DOHH2 (cell line): ENCODE measurements around the gene UBR3.

Source experiments
- H3F3A ChIP-seq: fragments of 200-600 bp; sonication (generic), shearing (Covaris generic); 2 replicates; pipeline ENCODE4 v1.6.0; 2016; ENCODE audit warnings: antibody characterized with exemption, mild to moderate bottlenecking; ENCODE audit not compliant: control insufficient read depth, insufficient read depth
- H3K27ac ChIP-seq: fragments of 200-600 bp; sonication (generic); 2 replicates; pipeline ENCODE4 v1.5.1; 2014; ENCODE audit warnings: low read depth, mild to moderate bottlenecking, low read length, moderate library complexity
- H3K27me3 ChIP-seq: fragments of 200-600 bp; sonication (generic); 2 replicates; pipeline ENCODE4 v1.6.1; 2014; ENCODE audit warnings: mild to moderate bottlenecking, low read length, mixed read lengths; ENCODE audit not compliant: control insufficient read depth
- H3K36me3 ChIP-seq: fragments of 200-600 bp; sonication (generic); 2 replicates; pipeline ENCODE4 v1.6.1; 2014; ENCODE audit warnings: mild to moderate bottlenecking, low read length, moderate library complexity, mixed read lengths; ENCODE audit not compliant: control insufficient read depth
- H3K4me1 ChIP-seq: fragments of 200-600 bp; sonication (generic); 2 replicates; pipeline ENCODE4 v1.6.1; 2014; ENCODE audit warnings: mild to moderate bottlenecking, low read length, mixed read lengths; ENCODE audit not compliant: control insufficient read depth
- H3K4me2 ChIP-seq: fragments of 200-600 bp; sonication (generic); 2 replicates; pipeline ENCODE4 v1.6.0; 2014; ENCODE audit warnings: mild to moderate bottlenecking, low read length, moderate library complexity
- H3K4me3 ChIP-seq: fragments of 200-600 bp; sonication (generic); 2 replicates; pipeline ENCODE4 v1.5.1; 2014; ENCODE audit warnings: mild to moderate bottlenecking, low read length, mixed read lengths
- H3K79me2 ChIP-seq: fragments of 200-600 bp; sonication (generic); 2 replicates; pipeline ENCODE4 v1.6.1; 2014; ENCODE audit warnings: mild to moderate bottlenecking, low read length, mixed read lengths; ENCODE audit not compliant: control insufficient read depth
- H3K9me2 ChIP-seq: fragments of 200-600 bp; sonication (generic); replicated peaks from 2 replicates; pipeline ENCODE4 v1.6.1; 2014; ENCODE audit warnings: mild to moderate bottlenecking, low read length, mixed read lengths; ENCODE audit not compliant: control insufficient read depth
- H3K9me3 ChIP-seq: fragments of 200-600 bp; sonication (generic); 2 replicates; pipeline ENCODE4 v1.6.1; 2014; ENCODE audit warnings: antibody characterized with exemption, low read length, mixed read lengths; ENCODE audit not compliant: control insufficient read depth, insufficient read depth
- H4K20me1 ChIP-seq: fragments of 200-600 bp; sonication (generic); 2 replicates; pipeline ENCODE4 v1.6.0; 2014; ENCODE audit warnings: low read depth, mild to moderate bottlenecking, antibody characterized with exemption, low read length, moderate library complexity; ENCODE audit not compliant: control insufficient read depth, insufficient read depth
- CTCF ChIP-seq: fragments of 200-600 bp; sonication (generic); IDR thresholded peaks from one replicate; pipeline ENCODE4 v1.5.1; 2014; ENCODE audit warnings: antibody characterized with exemption, mild to moderate bottlenecking, low read depth, low read length; ENCODE audit not compliant: poor library complexity, severe bottlenecking
- EZH2phosphoT487 ChIP-seq: fragments of 200-600 bp; sonication (generic); IDR thresholded peaks from 2 replicates; pipeline ENCODE4 v1.6.1; 2017; ENCODE audit warnings: borderline replicate concordance, mild to moderate bottlenecking, antibody characterized with exemption, low read length, moderate library complexity, mixed read lengths

UBR3 gene

GRCh38 chr2:170022692-170023091 lies 195.4 kb downstream of the UBR3 start:
- H3K27ac ChIP-seq: no peak overlapping the region
- H3K9me2 ChIP-seq: no peaks in the 10 kb centered on the region
- no peaks in the 10 kb centered on the region for H3K9me3 ChIP-seq
- H3K4me2 ChIP-seq: no peak overlapping the region
- H3K36me3 ChIP-seq: no peaks in the 10 kb centered on the region
- H3F3A ChIP-seq: no peaks in the 10 kb centered on the region
- no peaks in the 10 kb centered on the region for H3K79me2 ChIP-seq
- TF ChIP-seq CTCF (no peak), EZH2phosphoT487 (no peak)
- no peaks in the 10 kb centered on the region for H3K4me1 ChIP-seq
- no peaks in the 10 kb centered on the region for H3K27me3 ChIP-seq
- H3K4me3 ChIP-seq: no peak overlapping the region
- no peaks in the 10 kb centered on the region; the same call in 1 of the 2 replicates for H4K20me1 ChIP-seq

GRCh38 chr2:170024721-170025120 lies 197.5 kb downstream of the UBR3 start:
- no peak overlapping the region for H3K4me3 ChIP-seq
- TF ChIP-seq CTCF (no peak), EZH2phosphoT487 (no peak)

GRCh38 chr2:170025223-170025622 lies 198.0 kb downstream of the UBR3 start:
- H3K9me3 ChIP-seq: no peaks in the 10 kb centered on the region
- no peak overlapping the region for H3K4me2 ChIP-seq
- H3K9me2 ChIP-seq: no peaks in the 10 kb centered on the region
- H3K27ac ChIP-seq: no peak overlapping the region
- no peaks in the 10 kb centered on the region; the same call in 1 of the 2 replicates for H4K20me1 ChIP-seq
- TF ChIP-seq CTCF (no peak), EZH2phosphoT487 (no peak)
- H3K79me2 ChIP-seq: no peaks in the 10 kb centered on the region
- H3K36me3 ChIP-seq: peaks cover 8% of the 10 kb centered on the region; the same call in 1 of the 2 replicates
- no peak overlapping the region for H3K4me3 ChIP-seq
- 0 out of 2 replicates have a peak, but pooled peaks cover under 1% of the 10 kb centered on the region for H3F3A ChIP-seq
- H3K4me1 ChIP-seq: no peaks in the 10 kb centered on the region
- no peaks in the 10 kb centered on the region for H3K27me3 ChIP-seq

More at GRCh38 chr2:170024721-170025120, 197.5 kb downstream of the UBR3 start:
- no peaks in the 10 kb centered on the region; the same call in 1 of the 2 replicates for H4K20me1 ChIP-seq
- no peaks in the 10 kb centered on the region for H3K9me2 ChIP-seq
- no peaks in the 10 kb centered on the region for H3K79me2 ChIP-seq
- H3K9me3 ChIP-seq: no peaks in the 10 kb centered on the region
- H3K4me2 ChIP-seq: no peak overlapping the region
- no peaks in the 10 kb centered on the region for H3K27me3 ChIP-seq
- peaks cover 8% of the 10 kb centered on the region; the same call in 1 of the 2 replicates for H3K36me3 ChIP-seq
- H3K4me1 ChIP-seq: no peaks in the 10 kb centered on the region
- H3K27ac ChIP-seq: no peak overlapping the region
- H3F3A ChIP-seq: no peaks in the 10 kb centered on the region
